ENCODE data around the gene WFIKKN2. TPM values are rescaled to one million over a fixed set of nuclear protein-coding genes. Genes with fewer than 3 reads are reported as not detected.

WFIKKN2 gene
- total and polyA plus RNA-seq, 2 of the 13 experiments (the other 11 are each of a cell fraction or from before 2014, with no cell fraction given), result not detected

GRCh38 chr17:50889528-50890118, 54.2 kb downstream of the WFIKKN2 start (continued):
- TF ChIP-seq ASH2L (IDR thresholded peaks at IDR 0.05; ENCODE audit: insufficient read length, low read depth, low read length), result peak; percentile 72
- no peak; the same call in 1 of the 2 replicates for TF ChIP-seq HINFP (CRISPR knock-in tag; IDR thresholded peaks at IDR 0.05; ENCODE audit: low read depth)
- TF ChIP-seq, protein P1, sequence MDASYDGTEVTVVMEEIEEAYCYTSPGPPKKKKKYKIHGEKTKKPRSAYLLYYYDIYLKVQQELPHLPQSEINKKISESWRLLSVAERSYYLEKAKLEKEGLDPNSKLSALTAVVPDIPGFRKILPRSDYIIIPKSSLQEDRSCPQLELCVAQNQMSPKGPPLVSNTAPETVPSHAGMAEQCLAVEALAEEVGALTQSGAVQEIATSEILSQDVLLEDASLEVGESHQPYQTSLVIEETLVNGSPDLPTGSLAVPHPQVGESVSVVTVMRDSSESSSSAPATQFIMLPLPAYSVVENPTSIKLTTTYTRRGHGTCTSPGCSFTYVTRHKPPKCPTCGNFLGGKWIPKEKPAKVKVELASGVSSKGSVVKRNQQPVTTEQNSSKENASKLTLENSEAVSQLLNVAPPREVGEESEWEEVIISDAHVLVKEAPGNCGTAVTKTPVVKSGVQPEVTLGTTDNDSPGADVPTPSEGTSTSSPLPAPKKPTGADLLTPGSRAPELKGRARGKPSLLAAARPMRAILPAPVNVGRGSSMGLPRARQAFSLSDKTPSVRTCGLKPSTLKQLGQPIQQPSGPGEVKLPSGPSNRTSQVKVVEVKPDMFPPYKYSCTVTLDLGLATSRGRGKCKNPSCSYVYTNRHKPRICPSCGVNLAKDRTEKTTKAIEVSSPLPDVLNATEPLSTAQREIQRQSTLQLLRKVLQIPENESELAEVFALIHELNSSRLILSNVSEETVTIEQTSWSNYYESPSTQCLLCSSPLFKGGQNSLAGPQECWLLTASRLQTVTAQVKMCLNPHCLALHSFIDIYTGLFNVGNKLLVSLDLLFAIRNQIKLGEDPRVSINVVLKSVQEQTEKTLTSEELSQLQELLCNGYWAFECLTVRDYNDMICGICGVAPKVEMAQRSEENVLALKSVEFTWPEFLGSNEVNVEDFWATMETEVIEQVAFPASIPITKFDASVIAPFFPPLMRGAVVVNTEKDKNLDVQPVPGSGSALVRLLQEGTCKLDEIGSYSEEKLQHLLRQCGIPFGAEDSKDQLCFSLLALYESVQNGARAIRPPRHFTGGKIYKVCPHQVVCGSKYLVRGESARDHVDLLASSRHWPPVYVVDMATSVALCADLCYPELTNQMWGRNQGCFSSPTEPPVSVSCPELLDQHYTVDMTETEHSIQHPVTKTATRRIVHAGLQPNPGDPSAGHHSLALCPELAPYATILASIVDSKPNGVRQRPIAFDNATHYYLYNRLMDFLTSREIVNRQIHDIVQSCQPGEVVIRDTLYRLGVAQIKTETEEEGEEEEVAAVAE (CRISPR knock-in tag; IDR thresholded peaks at IDR 0.05; ENCODE audit: borderline replicate concordance), result no peak
- TF ChIP-seq MLX (CRISPR knock-in tag; IDR thresholded peaks at IDR 0.05), result 0 out of 2 replicates have a peak, but pooled peaks have one; percentile 32
- TF ChIP-seq ZNF775 (CRISPR knock-in tag; IDR thresholded peaks at IDR 0.05; ENCODE audit: borderline replicate concordance), result no peak
- TF ChIP-seq TBL1XR1 (IDR thresholded peaks at IDR 0.05; ENCODE audit: borderline replicate concordance, low read length, partially characterized antibody), result no peak
- no peak for TF ChIP-seq ZFP41 (CRISPR knock-in tag; IDR thresholded peaks at IDR 0.05; ENCODE audit: borderline replicate concordance)
- TF ChIP-seq KMT2A (CRISPR knock-in tag; IDR thresholded peaks at IDR 0.05), result no peak
- TF ChIP-seq ZNF558 (CRISPR knock-in tag; IDR thresholded peaks at IDR 0.05; ENCODE audit: borderline replicate concordance), result no peak
- TF ChIP-seq, protein P2, sequence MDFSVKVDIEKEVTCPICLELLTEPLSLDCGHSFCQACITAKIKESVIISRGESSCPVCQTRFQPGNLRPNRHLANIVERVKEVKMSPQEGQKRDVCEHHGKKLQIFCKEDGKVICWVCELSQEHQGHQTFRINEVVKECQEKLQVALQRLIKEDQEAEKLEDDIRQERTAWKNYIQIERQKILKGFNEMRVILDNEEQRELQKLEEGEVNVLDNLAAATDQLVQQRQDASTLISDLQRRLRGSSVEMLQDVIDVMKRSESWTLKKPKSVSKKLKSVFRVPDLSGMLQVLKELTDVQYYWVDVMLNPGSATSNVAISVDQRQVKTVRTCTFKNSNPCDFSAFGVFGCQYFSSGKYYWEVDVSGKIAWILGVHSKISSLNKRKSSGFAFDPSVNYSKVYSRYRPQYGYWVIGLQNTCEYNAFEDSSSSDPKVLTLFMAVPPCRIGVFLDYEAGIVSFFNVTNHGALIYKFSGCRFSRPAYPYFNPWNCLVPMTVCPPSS (IDR thresholded peaks at IDR 0.05), result no peak
- TF ChIP-seq, protein P3, sequence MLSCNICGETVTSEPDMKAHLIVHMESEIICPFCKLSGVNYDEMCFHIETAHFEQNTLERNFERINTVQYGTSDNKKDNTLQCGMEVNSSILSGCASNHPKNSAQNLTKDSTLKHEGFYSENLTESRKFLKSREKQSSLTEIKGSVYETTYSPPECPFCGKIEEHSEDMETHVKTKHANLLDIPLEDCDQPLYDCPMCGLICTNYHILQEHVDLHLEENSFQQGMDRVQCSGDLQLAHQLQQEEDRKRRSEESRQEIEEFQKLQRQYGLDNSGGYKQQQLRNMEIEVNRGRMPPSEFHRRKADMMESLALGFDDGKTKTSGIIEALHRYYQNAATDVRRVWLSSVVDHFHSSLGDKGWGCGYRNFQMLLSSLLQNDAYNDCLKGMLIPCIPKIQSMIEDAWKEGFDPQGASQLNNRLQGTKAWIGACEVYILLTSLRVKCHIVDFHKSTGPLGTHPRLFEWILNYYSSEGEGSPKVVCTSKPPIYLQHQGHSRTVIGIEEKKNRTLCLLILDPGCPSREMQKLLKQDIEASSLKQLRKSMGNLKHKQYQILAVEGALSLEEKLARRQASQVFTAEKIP (CRISPR knock-in tag; IDR thresholded peaks at IDR 0.05; ENCODE audit: borderline replicate concordance), result no peak
- TF ChIP-seq ZBTB7B (CRISPR knock-in tag; IDR thresholded peaks at IDR 0.05), result no peak; the same call in 1 of the 2 replicates
- no peak; the same call in none of the 2 replicates for TF ChIP-seq IKZF5 (CRISPR knock-in tag; IDR thresholded peaks at IDR 0.05)
- TF ChIP-seq, protein P4, sequence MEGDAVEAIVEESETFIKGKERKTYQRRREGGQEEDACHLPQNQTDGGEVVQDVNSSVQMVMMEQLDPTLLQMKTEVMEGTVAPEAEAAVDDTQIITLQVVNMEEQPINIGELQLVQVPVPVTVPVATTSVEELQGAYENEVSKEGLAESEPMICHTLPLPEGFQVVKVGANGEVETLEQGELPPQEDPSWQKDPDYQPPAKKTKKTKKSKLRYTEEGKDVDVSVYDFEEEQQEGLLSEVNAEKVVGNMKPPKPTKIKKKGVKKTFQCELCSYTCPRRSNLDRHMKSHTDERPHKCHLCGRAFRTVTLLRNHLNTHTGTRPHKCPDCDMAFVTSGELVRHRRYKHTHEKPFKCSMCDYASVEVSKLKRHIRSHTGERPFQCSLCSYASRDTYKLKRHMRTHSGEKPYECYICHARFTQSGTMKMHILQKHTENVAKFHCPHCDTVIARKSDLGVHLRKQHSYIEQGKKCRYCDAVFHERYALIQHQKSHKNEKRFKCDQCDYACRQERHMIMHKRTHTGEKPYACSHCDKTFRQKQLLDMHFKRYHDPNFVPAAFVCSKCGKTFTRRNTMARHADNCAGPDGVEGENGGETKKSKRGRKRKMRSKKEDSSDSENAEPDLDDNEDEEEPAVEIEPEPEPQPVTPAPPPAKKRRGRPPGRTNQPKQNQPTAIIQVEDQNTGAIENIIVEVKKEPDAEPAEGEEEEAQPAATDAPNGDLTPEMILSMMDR (CRISPR knock-in tag; IDR thresholded peaks at IDR 0.05), result no peak
- TF ChIP-seq HNRNPH1 (optimal IDR thresholded peaks at IDR 0.05; ENCODE audit: low read depth, low read length), result no peak
